Neutrophil (primary cell): ENCODE results near the gene DNAH14.
A peak's percentile ranks its signal among the peaks of the same experiment; 100 is the strongest.

Experiments used
- H3K27ac ChIP-seq: fragments of 200-600 bp; sonication (generic); 2 replicates; pipeline ENCODE4 v1.5.1; 2016; ENCODE audit warnings: mild to moderate bottlenecking, moderate library complexity
- H3K27me3 ChIP-seq: fragments of 200-600 bp; sonication (generic); 2 replicates; pipeline ENCODE4 v1.6.0; 2016; ENCODE audit warnings: mild to moderate bottlenecking
- H3K36me3 ChIP-seq: fragments of 200-600 bp; sonication (generic); 2 replicates; pipeline ENCODE4 v1.5.1; 2017
- H3K4me1 ChIP-seq, 2 experiments: fragments of 200-600 bp in 1 of 2; sonication (generic) in 1 of 2; 1 replicate in 1 of 2; 2 replicates in 1 of 2; pipeline versions ENCODE4 v1.5.1 to v1.6.1; 2013 to 2016; ENCODE audit warnings: low read depth in 1 of 2, low read length in 1 of 2, mild to moderate bottlenecking in 1 of 2, moderate library complexity in 1 of 2; ENCODE audit not compliant: control insufficient read depth in 1 of 2, insufficient read depth in 1 of 2
- H3K4me3 ChIP-seq, 2 experiments: fragments of 200-600 bp in 1 of 2; sonication (generic) in 1 of 2; 1 replicate in 1 of 2; 2 replicates in 1 of 2; pipeline ENCODE4 v1.5.1; 2013 to 2016; ENCODE audit warnings: low read depth in 1 of 2, low read length in 1 of 2, mild to moderate bottlenecking in 1 of 2, moderate library complexity in 1 of 2
- H3K9me3 ChIP-seq: fragments of 200-600 bp; sonication (generic); 2 replicates; pipeline ENCODE4 v1.5.1; 2016
- TF ChIP-seq, protein P1 (sequence below): fragments of 200-600 bp; sonication (generic); IDR thresholded peaks from 2 replicates; pipeline ENCODE4 v1.5.1; 2016; ENCODE audit warnings: antibody characterized with exemption

The DNAH14 gene

DNA sequence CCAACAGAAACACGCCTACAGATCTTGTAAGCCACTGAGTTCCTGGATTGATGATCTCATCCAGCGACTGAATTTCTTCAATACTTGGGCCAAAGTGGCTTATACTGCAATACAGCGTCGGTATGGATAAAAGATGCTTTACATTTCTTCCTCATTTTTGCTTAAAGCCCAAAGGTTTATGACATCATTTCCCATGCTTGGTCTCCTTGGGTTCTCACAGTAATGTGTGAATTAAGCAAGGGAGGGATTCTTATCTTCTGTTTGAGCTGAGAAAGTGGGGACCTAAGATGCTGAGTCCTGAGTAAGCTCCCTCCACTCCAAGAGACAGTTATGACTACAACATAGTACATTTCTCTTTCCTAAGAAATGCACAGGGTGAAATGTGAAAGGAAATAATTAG, 458.9 kb downstream of the DNAH14 start:
- TF ChIP-seq, protein P1, sequence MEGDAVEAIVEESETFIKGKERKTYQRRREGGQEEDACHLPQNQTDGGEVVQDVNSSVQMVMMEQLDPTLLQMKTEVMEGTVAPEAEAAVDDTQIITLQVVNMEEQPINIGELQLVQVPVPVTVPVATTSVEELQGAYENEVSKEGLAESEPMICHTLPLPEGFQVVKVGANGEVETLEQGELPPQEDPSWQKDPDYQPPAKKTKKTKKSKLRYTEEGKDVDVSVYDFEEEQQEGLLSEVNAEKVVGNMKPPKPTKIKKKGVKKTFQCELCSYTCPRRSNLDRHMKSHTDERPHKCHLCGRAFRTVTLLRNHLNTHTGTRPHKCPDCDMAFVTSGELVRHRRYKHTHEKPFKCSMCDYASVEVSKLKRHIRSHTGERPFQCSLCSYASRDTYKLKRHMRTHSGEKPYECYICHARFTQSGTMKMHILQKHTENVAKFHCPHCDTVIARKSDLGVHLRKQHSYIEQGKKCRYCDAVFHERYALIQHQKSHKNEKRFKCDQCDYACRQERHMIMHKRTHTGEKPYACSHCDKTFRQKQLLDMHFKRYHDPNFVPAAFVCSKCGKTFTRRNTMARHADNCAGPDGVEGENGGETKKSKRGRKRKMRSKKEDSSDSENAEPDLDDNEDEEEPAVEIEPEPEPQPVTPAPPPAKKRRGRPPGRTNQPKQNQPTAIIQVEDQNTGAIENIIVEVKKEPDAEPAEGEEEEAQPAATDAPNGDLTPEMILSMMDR, result no peak
- Histone ChIP-seq H3K4me1 (no peaks in the 10 kb centered on the region), H3K9me3 (no peaks in the 10 kb centered on the region), H3K27ac (no peak overlapping the region), H3K27me3 (no peaks in the 10 kb centered on the region), H3K4me3 (no peak overlapping the region), H3K36me3 (peaks cover 35% of the 10 kb centered on the region)

DNA sequence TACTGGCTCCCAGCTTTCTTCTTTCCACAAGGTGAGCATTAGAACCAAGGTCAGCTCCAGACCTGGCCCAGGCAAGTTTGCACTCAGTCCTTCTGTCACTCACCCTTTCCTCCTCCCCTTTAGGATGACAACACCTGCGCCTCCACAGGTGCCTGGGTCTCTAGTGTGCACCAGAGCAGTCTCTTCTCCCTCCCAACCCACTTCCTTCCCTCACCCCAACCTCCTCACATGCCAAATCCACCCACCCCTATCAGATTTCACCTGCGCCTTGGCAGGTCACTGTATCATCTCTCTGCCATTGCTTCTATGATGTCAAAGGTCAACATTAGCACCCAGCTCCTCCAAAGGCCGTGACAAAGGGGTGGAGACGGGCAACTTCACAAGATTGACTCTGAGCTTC, 460.4 kb downstream of the DNAH14 start:
- TF ChIP-seq, protein P1, result no peak

DNA sequence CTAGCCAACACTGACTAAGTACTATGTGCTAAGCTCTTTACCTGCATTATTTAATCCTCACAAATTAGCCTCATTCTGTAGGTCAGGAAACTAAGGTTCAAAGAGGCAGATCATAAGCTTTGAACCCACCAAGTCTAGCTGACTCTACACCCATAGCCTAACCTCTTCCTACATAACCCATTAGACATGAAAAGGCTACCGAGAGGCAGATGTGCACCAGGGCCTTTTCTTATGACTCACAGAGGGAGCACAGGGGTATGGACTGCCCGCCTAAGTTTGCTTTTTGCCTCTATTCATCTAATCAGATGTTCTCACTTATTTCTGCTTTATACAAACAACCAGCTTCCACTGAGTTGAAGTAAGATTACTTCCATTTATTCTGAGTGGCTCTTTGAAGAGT, 466.9 kb downstream of the DNAH14 start:
- Histone ChIP-seq H3K36me3 (peaks cover 91% of the 10 kb centered on the region), H3K27ac (peak overlapping the region; percentile 44), H3K27me3 (no peaks in the 10 kb centered on the region), H3K9me3 (no peaks in the 10 kb centered on the region), H3K4me3 (no peak overlapping the region), H3K4me1 (peaks cover 11 to 12% of the 10 kb centered on the region in 2 experiments)
- TF ChIP-seq, protein P1, result no peak

More for the DNA sequence above, 460.4 kb downstream of the DNAH14 start:
- H3K4me1 ChIP-seq, result no peaks in the 10 kb centered on the region
- peaks cover 48% of the 10 kb centered on the region for H3K36me3 ChIP-seq
- H3K27ac ChIP-seq, result no peak overlapping the region
- H3K4me3 ChIP-seq, result no peak overlapping the region
- no peaks in the 10 kb centered on the region for H3K9me3 ChIP-seq
- no peaks in the 10 kb centered on the region for H3K27me3 ChIP-seq

DNA sequence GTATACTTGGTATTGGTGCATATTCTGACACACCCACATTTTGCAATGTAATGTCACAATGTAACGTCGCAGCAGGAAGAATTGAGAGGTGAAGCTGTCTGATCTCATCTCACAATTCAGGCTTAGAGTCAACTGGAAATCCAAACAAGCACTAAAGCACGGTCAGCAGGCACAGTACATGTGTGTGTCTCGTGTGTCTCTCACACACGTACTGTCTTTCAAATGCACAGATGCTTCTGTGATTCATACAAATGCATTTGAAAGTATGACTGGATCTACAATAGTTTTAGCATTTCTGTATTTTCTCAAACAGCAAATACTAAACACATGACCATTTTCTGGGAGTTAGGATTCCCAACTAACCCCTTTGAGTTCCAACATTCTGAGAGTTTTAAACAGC, 471.5 kb downstream of the DNAH14 start:
- H3K27ac ChIP-seq, result peak overlapping the region; percentile 52
- no peaks in the 10 kb centered on the region for H3K27me3 ChIP-seq
- H3K36me3 ChIP-seq, result peaks cover 99% of the 10 kb centered on the region
- H3K9me3 ChIP-seq, result no peaks in the 10 kb centered on the region
- TF ChIP-seq, protein P1, result no peak
- no peak overlapping the region for H3K4me3 ChIP-seq
- peaks cover 14 to 16% of the 10 kb centered on the region in 2 experiments for H3K4me1 ChIP-seq

DNA sequence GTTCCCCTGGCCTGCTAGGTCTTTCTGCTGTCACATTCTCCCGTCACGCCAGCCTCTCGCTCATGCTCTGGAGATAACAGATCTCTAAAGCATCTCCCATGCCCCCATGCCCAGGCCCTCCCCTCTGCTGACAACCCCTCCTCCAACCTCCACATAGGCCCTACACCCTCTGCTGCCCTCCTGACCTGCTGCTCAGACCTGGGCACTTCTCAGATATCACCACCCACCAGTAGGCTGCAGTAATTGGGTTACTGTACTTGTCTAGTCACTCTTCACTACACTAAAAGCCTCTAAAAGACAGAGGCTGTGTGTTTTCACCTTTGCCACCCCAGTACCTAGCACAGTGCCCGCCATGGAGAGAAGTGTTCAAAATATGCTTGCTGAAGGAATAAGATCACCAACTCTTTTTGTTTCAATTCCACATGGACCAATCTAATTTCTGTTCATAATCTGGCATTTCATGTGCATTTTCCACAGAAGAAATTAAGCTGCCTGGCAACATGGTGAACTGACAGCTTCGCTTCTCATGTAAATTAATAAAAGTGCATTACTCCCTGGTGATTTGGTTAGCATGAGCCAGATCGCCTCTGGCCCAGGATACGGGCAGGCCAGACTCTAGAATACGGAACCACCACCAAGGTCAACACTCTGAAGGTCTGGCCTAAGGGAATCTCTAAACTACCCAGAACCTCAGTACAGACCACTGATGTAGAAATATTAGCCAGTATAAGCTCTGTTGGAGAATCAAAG, 477.7 kb downstream of the DNAH14 start:
- H3K9me3 ChIP-seq, result no peaks in the 10 kb centered on the region
- TF ChIP-seq, protein P1, result no peak
- H3K4me1 ChIP-seq, result no peaks in the 10 kb centered on the region
- peak overlapping the region; percentile 41 for H3K27ac ChIP-seq
- H3K36me3 ChIP-seq, result peaks cover 100% of the 10 kb centered on the region
- no peak overlapping the region for H3K4me3 ChIP-seq
- H3K27me3 ChIP-seq, result no peaks in the 10 kb centered on the region
